HG03565 (cell line): ENCODE results near the gene TMEM134.

ENCODE experiments used
- ATAC-seq: cut with Tn5 transposase; IDR thresholded peaks from one replicate; pipeline ENCODE4 v1.9.1; 2021; ENCODE audit warnings: mild to moderate bottlenecking, moderate library complexity; ENCODE audit not compliant: unreplicated experiment

TMEM134 gene

DNA sequence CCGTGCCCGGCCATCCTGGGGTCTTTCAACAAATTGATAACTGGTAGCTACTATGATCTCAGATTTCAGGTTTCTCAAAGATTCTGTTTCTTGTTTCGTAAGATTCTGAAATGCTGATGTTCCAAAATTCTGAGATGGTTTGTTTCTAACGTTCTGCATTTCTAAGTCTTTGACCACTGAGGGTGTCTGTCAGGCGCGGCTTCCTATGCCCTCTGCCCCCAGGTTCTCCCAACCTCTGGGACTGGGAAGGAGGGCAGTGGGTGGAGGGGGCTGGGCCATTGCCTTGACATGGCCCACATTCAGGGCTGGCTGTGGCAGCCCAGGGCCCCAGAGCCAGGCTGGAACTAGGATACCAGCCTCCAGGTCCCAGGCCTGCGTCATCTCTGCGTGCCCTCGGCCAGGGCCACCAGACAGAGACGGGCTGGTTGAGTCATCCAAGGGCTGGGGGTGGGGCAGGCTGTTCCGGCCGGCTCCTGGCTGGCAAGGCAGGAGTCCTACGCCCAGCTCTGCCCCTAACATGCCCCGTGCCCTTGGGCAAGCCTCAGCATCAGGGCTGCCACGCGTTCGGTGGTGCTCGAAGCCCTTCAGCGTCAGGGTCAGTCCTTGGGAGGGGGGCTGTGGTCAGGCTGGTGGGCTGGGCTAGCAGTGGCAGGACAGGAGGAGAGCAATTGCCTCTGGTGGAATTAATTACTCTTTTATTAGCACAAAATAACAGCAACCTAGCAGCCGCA, 5.2 kb downstream of the TMEM134 start:
- ATAC-seq, result no peak

DNA sequence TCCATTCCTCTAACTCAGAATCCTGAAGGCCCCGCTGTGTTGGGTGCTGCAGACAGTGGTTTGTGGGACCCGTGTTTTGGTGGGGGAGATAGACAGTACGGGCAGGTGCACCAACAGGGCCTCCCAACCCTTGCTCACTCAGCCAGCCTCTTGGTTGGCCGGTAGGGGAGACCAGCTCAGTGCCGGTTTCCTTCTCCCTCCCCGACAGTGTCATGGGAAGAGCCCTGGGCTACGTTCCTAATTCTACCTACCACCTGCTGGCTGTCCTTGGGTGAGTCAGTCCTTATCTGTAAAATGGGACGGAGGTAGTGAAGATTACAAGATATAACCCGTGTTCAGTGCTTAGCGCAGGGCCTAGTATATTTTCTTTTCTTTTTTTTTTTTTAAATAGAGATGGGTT, 5.9 kb downstream of the TMEM134 start:
- ATAC-seq, result no peak

DNA sequence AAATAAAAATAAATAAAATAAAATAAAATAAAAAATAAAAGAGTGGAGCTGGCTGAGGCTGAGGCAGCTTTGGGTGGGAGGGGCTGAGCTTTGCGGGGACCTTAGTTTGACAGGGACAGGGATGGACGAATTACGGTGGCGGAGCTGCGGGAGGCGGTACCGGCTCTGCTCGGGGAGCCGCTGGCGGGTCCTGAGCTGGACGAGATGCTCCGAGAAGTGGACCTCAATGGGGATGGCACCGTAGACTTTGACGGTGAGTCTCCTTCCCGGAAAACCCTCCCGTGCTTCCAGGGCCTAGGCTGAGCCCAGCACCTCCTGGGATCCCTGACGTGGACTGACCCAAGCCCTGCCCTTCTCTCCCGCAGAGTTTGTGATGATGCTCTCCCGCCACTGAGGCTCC, 10.8 kb downstream of the TMEM134 start:
- ATAC-seq, result no peak

DNA sequence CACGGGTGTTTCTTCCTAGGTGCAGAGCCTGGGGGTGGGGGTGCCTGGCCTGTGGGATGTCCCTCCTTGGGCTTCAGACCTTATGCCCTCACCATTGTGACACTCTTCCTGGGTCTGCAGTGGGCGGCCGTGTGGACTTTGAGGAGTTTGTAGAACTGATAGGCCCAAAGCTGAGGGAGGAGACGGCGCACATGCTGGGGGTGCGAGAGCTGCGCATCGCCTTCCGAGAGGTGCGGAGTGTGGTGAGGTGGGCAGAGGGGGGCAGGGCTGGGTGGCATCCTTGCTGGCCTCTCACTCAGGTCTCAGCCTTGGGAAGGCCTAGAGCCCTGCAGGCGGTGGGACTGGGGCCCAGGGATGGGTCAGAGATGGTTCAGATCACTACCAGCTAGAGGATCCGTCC, 11.6 kb downstream of the TMEM134 start:
- ATAC-seq, result no peak

DNA sequence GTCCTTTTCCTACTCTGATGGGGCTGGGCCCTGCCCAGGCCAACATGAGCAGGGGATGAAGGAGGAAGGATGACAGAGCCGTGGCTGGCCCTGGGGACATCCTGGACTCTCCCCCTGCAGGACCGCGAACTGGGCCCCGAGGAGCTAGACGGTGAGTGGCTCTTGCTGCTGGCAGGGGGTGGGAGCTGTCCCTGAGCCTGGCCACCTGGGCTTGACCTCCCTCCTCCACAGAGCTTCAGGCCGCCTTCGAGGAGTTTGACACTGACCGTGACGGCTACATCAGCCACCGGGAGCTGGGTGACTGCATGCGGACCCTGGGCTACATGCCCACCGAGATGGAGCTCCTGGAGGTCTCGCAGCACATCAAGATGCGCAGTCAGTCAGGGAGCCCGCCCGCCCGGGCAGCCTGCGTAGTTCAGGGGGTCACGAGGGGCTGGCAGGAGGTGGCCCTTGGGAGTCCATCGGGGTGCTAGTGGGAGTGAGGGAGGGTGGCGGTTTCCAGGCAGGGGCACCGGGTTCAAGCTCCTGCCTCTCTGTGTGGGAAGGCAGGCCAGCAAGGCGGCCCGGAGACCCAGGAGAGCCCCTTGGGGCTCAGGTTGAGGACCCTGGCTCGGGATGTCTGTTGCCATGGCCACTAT, 12.9 kb downstream of the TMEM134 start:
- no peak for ATAC-seq

DNA sequence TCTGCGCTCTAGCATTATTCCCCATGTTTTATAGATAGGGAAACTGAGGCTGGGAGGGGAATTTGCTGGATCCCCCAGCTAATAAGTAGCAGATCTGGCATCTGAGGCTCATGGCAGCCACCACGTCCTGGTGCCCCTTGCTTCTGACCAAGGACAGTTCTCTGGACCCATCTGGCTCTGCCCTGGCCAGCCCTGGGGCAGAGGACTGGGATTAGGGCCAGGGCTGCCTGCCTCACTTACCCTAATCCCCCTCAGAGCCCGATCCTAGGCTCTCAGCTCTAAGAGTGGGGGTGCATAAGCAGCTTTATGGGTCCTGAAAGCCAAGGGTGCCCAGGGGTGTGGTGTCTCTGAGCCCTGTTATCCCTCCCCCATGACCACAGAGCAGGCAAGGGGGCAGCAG, 14.0 kb downstream of the TMEM134 start, which contains the start of gene CABP4:
Gene CABP4, plus strand, starts transcription at position 301 of the 400 bp plus-strand sequence. Its CDS starts 70 bp downstream, at position 371.
- ATAC-seq, result no peak

DNA sequence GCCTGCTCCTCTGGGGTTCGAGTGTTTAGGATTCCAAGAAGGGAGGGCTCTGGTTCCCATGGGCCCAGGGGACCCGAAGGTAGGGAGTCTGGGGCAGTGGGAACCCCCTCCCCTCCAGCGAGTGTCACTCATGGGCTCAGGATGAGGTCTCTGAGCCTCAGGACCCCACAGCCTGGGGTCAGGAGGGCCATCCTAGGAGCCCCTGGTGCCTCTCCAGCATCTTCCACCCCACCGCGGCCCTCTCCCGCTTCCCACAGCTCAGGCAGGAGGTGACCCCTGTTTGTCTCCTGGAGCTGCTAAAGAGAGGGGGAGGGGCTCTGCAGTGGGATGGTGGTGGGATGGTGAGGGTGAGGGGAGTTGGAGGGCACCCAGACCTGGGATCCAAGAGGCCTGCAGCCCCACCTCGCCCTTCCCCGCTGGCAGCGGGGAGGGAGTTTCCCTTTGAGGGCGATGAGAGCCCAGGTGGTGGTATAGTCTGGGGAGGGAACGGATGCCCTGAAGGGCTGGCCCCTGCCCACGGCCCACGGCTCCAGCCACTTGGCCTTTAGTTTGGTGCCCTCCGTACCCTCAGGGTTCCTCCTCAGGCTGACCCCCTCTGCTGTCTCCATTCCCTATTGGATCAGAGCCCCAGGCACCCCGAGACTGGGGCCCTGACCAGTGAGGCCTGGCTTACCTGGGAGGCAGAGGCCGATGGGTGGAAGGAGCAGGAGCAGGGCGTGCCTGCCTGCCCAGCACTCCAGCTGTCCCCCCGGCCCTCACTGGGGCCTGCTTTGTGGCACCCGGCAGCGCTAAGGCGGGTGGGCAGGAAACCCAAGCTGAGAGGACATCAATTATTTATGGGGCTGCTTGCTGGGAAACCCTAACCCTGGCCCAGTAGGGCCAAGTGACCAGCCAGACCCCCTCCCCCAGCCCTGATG, 15.0 kb downstream of the TMEM134 start:
- ATAC-seq, result no peak

- no peak for ATAC-seq
Observed at GRCh38 chr11:67452141-67452952, 16.7 kb downstream of the TMEM134 start, which contains the start of gene GPR152. TSS of gene GPR152 (minus strand) at chr11:67452729. CDS start at chr11:67452724, 5 bp downstream.

GRCh38 chr11:67451658-67451976, 17.4 kb downstream of the TMEM134 start:
- no peak for ATAC-seq

DNA sequence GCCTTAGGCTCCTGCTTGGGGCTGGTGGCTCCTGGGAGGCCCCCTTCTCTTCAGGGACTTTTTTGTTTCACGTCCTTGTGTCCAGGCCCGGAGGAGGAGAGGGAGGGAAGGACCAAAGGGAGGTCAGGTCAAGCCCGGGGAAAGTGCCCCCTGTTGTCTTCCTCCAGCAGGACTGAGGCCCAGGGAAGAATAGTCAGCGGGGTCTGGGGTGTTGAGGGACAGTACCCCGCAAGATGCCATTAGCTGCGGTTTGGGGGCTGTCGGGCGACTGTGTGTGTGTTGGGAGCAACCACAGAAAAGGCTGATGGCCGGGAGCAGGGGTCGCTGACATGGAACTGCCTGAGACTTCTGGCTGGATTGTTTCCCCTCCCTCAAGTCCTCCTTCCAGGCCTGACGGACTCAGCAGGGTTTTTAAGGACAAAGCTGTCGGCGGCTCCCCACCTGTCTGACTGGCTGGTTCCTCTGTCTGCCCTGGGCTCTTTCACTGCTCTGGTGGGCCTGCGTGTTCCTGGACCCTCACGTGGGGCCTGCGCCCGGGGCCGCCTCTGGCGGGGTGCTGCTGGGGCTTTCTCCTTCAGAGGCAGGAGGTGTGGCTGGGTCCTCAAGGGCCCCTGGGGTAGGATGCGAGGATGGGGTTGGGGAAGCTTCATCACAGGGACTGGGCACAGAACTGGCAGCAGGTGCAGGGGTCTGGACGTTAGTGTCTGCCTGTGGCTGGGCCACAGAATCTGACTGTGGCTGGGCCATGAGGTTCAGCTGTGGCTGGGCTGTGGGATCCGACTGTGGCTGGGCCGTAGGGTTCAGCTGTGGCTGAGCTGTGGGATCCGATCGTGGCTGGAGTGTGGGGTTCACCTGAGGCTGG, 18.0 kb downstream of the TMEM134 start:
- ATAC-seq, result no peak

GRCh38 chr11:67449116-67449844, 19.8 kb downstream of the TMEM134 start:
- ATAC-seq, result no peak

GRCh38 chr11:67448220-67448609, 20.8 kb downstream of the TMEM134 start:
- no peak for ATAC-seq

- no peak for ATAC-seq
Observed at GRCh38 chr11:67445515-67445914, 23.5 kb downstream of the TMEM134 start.

- ATAC-seq, result no peak
Observed at GRCh38 chr11:67442504-67443404, 26.3 kb downstream of the TMEM134 start.

DNA sequence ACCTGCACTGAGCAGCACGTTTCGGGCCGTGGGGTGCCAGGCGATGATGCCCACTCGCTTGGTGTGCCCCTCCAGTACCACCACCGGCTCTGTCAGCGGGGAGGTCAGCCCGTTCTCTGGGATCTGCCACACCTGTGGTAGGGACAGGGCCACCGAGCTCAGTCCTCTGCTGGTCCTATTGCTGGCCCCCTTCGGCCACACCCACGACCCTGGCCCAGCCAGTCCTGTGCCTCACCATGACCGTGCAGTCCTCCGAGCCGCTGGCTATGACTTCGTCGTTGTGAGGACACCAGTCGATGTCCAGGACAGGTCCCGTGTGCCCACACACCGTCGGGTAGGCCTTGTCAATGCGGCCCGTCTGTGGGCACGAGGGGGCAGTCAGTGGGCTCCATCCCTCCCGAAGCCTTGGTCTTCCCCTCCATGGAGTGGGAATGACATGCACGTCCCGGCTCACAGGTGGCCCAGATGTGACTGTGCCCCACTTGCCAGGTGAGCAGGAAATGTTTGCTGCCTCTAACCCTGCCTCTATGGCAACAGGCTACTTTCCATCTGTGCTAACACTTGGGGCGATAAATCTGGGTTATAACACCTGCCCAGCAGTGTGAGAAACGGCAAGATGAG, 27.2 kb downstream of the TMEM134 start:
- ATAC-seq, result no peak

DNA sequence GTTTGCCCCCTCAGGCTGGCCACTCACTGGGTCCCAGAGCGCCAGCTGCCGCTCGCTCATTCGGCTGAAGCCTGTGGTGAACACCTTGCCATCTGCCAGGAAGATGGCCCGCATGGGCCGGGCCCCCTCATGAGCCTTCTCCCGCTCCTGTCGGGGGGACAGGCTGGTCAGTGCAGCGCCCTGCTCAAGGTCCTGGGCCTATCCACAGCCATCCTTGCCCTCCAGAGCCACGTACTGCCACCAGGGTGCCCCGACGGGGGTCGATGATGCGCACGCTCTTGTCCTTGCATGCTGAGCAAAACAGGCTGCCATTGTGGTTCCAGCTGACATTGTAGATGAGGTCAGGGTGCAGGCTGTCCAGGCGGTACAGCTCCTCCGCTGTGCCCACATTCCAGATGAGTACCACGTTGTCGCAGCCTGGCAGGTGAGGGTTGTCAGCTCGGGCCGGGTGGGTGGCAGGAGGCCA, 27.9 kb downstream of the TMEM134 start:
- ATAC-seq, result no peak
